Measurements from ENCODE around the gene CRELD2. TPM values are rescaled to one million over a fixed set of nuclear protein-coding genes. Genes with fewer than 3 reads are reported as not detected.

The CRELD2 gene
- total and polyA plus RNA-seq, 2 of the 8 experiments (the other 6 are each of a cell fraction or from before 2014, with no cell fraction given): 24.5 to 36.6 TPM

DNA sequence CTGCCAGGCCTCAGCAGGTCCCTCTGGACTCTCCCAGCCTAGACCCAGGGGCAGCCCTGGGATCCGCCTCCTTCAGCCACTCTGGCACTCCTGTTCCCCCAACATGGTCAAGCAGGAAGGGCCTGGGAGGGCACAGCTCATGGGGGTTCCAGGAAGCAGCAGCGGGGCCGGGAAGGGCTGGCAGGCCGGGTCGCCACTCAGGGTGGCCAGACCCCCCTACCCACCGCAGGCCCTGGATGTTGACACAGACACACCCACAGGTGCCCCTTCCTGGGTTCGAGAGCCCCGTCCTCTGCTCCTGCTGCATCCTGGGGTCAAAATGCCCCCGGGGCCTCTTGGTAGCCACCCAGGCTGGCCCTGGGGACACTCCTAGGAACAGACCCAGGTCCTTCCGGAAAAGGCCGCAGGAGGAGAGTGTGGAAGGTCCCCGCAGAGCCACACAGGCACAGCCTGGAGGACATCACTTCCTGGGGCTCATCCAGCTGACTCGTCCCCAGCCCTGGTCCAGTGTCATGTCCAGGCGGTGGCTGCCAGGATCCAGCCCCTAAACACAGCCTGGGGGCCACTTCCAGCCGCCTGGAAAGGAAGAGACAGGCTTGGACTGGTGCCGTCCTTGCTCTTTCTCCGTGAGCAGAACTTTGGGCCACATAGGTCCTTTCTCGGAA lies 35.4 kb downstream of the CRELD2 start (continued):
- TF ChIP-seq USF2 (IDR thresholded peaks at IDR 0.05; ENCODE audit: low read length): no peak
- TF ChIP-seq, protein P1, sequence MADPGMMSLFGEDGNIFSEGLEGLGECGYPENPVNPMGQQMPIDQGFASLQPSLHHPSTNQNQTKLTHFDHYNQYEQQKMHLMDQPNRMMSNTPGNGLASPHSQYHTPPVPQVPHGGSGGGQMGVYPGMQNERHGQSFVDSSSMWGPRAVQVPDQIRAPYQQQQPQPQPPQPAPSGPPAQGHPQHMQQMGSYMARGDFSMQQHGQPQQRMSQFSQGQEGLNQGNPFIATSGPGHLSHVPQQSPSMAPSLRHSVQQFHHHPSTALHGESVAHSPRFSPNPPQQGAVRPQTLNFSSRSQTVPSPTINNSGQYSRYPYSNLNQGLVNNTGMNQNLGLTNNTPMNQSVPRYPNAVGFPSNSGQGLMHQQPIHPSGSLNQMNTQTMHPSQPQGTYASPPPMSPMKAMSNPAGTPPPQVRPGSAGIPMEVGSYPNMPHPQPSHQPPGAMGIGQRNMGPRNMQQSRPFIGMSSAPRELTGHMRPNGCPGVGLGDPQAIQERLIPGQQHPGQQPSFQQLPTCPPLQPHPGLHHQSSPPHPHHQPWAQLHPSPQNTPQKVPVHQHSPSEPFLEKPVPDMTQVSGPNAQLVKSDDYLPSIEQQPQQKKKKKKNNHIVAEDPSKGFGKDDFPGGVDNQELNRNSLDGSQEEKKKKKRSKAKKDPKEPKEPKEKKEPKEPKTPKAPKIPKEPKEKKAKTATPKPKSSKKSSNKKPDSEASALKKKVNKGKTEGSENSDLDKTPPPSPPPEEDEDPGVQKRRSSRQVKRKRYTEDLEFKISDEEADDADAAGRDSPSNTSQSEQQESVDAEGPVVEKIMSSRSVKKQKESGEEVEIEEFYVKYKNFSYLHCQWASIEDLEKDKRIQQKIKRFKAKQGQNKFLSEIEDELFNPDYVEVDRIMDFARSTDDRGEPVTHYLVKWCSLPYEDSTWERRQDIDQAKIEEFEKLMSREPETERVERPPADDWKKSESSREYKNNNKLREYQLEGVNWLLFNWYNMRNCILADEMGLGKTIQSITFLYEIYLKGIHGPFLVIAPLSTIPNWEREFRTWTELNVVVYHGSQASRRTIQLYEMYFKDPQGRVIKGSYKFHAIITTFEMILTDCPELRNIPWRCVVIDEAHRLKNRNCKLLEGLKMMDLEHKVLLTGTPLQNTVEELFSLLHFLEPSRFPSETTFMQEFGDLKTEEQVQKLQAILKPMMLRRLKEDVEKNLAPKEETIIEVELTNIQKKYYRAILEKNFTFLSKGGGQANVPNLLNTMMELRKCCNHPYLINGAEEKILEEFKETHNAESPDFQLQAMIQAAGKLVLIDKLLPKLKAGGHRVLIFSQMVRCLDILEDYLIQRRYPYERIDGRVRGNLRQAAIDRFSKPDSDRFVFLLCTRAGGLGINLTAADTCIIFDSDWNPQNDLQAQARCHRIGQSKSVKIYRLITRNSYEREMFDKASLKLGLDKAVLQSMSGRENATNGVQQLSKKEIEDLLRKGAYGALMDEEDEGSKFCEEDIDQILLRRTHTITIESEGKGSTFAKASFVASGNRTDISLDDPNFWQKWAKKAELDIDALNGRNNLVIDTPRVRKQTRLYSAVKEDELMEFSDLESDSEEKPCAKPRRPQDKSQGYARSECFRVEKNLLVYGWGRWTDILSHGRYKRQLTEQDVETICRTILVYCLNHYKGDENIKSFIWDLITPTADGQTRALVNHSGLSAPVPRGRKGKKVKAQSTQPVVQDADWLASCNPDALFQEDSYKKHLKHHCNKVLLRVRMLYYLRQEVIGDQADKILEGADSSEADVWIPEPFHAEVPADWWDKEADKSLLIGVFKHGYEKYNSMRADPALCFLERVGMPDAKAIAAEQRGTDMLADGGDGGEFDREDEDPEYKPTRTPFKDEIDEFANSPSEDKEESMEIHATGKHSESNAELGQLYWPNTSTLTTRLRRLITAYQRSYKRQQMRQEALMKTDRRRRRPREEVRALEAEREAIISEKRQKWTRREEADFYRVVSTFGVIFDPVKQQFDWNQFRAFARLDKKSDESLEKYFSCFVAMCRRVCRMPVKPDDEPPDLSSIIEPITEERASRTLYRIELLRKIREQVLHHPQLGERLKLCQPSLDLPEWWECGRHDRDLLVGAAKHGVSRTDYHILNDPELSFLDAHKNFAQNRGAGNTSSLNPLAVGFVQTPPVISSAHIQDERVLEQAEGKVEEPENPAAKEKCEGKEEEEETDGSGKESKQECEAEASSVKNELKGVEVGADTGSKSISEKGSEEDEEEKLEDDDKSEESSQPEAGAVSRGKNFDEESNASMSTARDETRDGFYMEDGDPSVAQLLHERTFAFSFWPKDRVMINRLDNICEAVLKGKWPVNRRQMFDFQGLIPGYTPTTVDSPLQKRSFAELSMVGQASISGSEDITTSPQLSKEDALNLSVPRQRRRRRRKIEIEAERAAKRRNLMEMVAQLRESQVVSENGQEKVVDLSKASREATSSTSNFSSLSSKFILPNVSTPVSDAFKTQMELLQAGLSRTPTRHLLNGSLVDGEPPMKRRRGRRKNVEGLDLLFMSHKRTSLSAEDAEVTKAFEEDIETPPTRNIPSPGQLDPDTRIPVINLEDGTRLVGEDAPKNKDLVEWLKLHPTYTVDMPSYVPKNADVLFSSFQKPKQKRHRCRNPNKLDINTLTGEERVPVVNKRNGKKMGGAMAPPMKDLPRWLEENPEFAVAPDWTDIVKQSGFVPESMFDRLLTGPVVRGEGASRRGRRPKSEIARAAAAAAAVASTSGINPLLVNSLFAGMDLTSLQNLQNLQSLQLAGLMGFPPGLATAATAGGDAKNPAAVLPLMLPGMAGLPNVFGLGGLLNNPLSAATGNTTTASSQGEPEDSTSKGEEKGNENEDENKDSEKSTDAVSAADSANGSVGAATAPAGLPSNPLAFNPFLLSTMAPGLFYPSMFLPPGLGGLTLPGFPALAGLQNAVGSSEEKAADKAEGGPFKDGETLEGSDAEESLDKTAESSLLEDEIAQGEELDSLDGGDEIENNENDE (IDR thresholded peaks at IDR 0.05; ENCODE audit: insufficient replicate concordance, low read length): no peak
